Ovary (tissue), 3 donors: Measurements from ENCODE around the gene GADD45G.

Experiments
- CTCF ChIP-seq, 3 donors: fragments of 450-650 bp in 2 of 3; fragments of 200-600 bp in 1 of 3; IDR thresholded peaks; one replicate each; pipeline versions ENCODE4 v1.5.1 to v1.8.0; 2016 to 2022; ENCODE audit warnings: antibody characterized with exemption in 3 of 3, mild to moderate bottlenecking in 1 of 3
- EP300 ChIP-seq: sonication (generic); formaldehyde crosslinking; IDR thresholded peaks from one replicate; pipeline ENCODE4 v1.6.1; 2017; ENCODE audit warnings: antibody characterized with exemption
- donor health status: DM: no; HTN: no; CAD: no.

- TF ChIP-seq CTCF (IDR thresholded peaks at IDR 0.05) = no peak
- no peak for TF ChIP-seq EP300
Measured at GRCh38 chr9:89635816-89636215, 31.0 kb downstream of the GADD45G start.
